ENCODE measurements around the gene JMJD6.
"Not testable (repeated sequence)": the region's sequence is repeated elsewhere in the genome, so short reads cannot be mapped to it uniquely, and the experiment has no call there.

The JMJD6 gene

GRCh38 chr17:76726231-76726775, at the start of gene JMJD6:
JMJD6 (minus strand) TSS chr17:76726606; CDS start chr17:76726475, 131 bp downstream.
- peak; percentile 93 to 99 (median 97) for DNase-seq
- intact Hi-C loops (cut with DNase I): loop anchor here (1.0 to 5.0 kb wide), 2 partner anchors 11 to 54 kb away; partner anchors contain the start of gene SRSF2

GRCh38 chr17:76775021-76775600, 48.7 kb upstream of the JMJD6 start:
- intact Hi-C loops (cut with DNase I): no loop called here
- no peak for DNase-seq

GRCh38 chr17:76772842-76773525, 46.6 kb upstream of the JMJD6 start:
- intact Hi-C loops (cut with DNase I): no loop called here
- DNase-seq: no peak

GRCh38 chr17:76758570-76758969, 32.2 kb upstream of the JMJD6 start:
- no peak for DNase-seq
- intact Hi-C loops (cut with DNase I): no loop called here

- no peak for DNase-seq
- intact Hi-C loops (cut with DNase I): no loop called here
These were observed 30.9 kb upstream of the JMJD6 start for GRCh38 chr17:76757256-76757655.

- no peak for DNase-seq
- intact Hi-C loops (cut with DNase I): no loop called here
These were observed 28.9 kb upstream of the JMJD6 start for GRCh38 chr17:76755285-76755684.

- intact Hi-C loops (cut with DNase I): no loop called here
- no peak for DNase-seq
These were observed 26.9 kb upstream of the JMJD6 start for GRCh38 chr17:76753061-76753961.

GRCh38 chr17:76752006-76752405, 25.6 kb upstream of the JMJD6 start:
- intact Hi-C loops (cut with DNase I): no loop called here

GRCh38 chr17:76751416-76751993, 25.1 kb upstream of the JMJD6 start:
- intact Hi-C loops (cut with DNase I): no loop called here
- no peak for DNase-seq

More at GRCh38 chr17:76752006-76752405, 25.6 kb upstream of the JMJD6 start:
- DNase-seq: no peak

GRCh38 chr17:76748657-76749056, 22.3 kb upstream of the JMJD6 start:
- intact Hi-C loops (cut with DNase I): no loop called here
- no peak for DNase-seq

- no peak for DNase-seq
- intact Hi-C loops (cut with DNase I): no loop called here
These were observed 21.4 kb upstream of the JMJD6 start for GRCh38 chr17:76747716-76748363.

GRCh38 chr17:76745785-76746184, 19.4 kb upstream of the JMJD6 start:
- intact Hi-C loops (cut with DNase I); DNase-seq: not testable (repeated sequence)

- intact Hi-C loops (cut with DNase I): no loop called here
- DNase-seq: no peak
These were observed 18.3 kb upstream of the JMJD6 start for GRCh38 chr17:76744747-76745146.

GRCh38 chr17:76742958-76743357, 16.6 kb upstream of the JMJD6 start:
- intact Hi-C loops (cut with DNase I): no loop called here
- no peak for DNase-seq

- intact Hi-C loops (cut with DNase I): no loop called here
- DNase-seq: no peak
These were observed 14.1 kb upstream of the JMJD6 start for GRCh38 chr17:76740329-76741118.

- DNase-seq: not testable (repeated sequence)
These were observed 13.2 kb upstream of the JMJD6 start for GRCh38 chr17:76739568-76740115.

GRCh38 chr17:76738468-76738850, 12.1 kb upstream of the JMJD6 start:
- intact Hi-C loops (cut with DNase I): no loop called here

More at GRCh38 chr17:76739568-76740115, 13.2 kb upstream of the JMJD6 start:
- intact Hi-C loops (cut with DNase I): not testable (repeated sequence)

GRCh38 chr17:76737676-76738467, 11.5 kb upstream of the JMJD6 start, which contains the start of gene MFSD11:
MFSD11 (plus strand) TSS chr17:76738119; CDS start chr17:76738353, 234 bp downstream.
- intact Hi-C loops (cut with DNase I): loop anchor here (1.0 kb wide), 1 partner anchor 12 kb away; the partner anchor contains the start of genes JMJD6 and METTL23
- DNase-seq: peak; percentile 81 to 98 (median 86)

More at GRCh38 chr17:76738468-76738850, 12.1 kb upstream of the JMJD6 start:
- no peak for DNase-seq
